Measurements from ENCODE around the gene DMRTA2.
"Not testable (repeated sequence)": the region's sequence is repeated elsewhere in the genome, so short reads cannot be mapped to it uniquely, and the experiment has no call there.

Gene DMRTA2

GRCh38 chr1:50381551-50381950 lies 41.7 kb downstream of the DMRTA2 start:
- DNase-seq (ENCODE audit: low read depth in 2 of 2), result not testable (repeated sequence)

GRCh38 chr1:50378770-50379169 lies 44.5 kb downstream of the DMRTA2 start:
- no peak for DNase-seq (ENCODE audit: low read depth in 2 of 2)

- no peak for DNase-seq (ENCODE audit: low read depth in 2 of 2)
Observed at GRCh38 chr1:50373532-50373931, 49.7 kb downstream of the DMRTA2 start.

GRCh38 chr1:50371749-50372148 lies 51.5 kb downstream of the DMRTA2 start:
- DNase-seq (ENCODE audit: low read depth in 2 of 2), result no peak

- no peak for DNase-seq (ENCODE audit: low read depth in 2 of 2)
Observed at GRCh38 chr1:50369830-50370229, 53.4 kb downstream of the DMRTA2 start.

- no peak for DNase-seq (ENCODE audit: low read depth in 2 of 2)
Observed at GRCh38 chr1:50369008-50369634, 54.1 kb downstream of the DMRTA2 start.

GRCh38 chr1:50368179-50369007 lies 54.9 kb downstream of the DMRTA2 start:
- DNase-seq (ENCODE audit: low read depth in 2 of 2), result no peak

Measured in stimulated activated CD8-positive, alpha-beta memory T cell treated with anti-CD3 and anti-CD28 coated beads, Interleukin-7, amount 100 ng/mL, for 4 hours (primary cell).